DOHH2 (cell line): ENCODE results near the gene CDK16.

Experiments used
- H3F3A ChIP-seq: fragments of 200-600 bp; sonication (generic), shearing (Covaris generic); 2 replicates; pipeline ENCODE4 v1.6.0; 2016; ENCODE audit warnings: antibody characterized with exemption, mild to moderate bottlenecking; ENCODE audit not compliant: control insufficient read depth, insufficient read depth
- H3K27ac ChIP-seq: fragments of 200-600 bp; sonication (generic); 2 replicates; pipeline ENCODE4 v1.5.1; 2014; ENCODE audit warnings: low read depth, mild to moderate bottlenecking, low read length, moderate library complexity
- H3K27me3 ChIP-seq: fragments of 200-600 bp; sonication (generic); 2 replicates; pipeline ENCODE4 v1.6.1; 2014; ENCODE audit warnings: mild to moderate bottlenecking, low read length, mixed read lengths; ENCODE audit not compliant: control insufficient read depth
- H3K36me3 ChIP-seq: fragments of 200-600 bp; sonication (generic); 2 replicates; pipeline ENCODE4 v1.6.1; 2014; ENCODE audit warnings: mild to moderate bottlenecking, low read length, moderate library complexity, mixed read lengths; ENCODE audit not compliant: control insufficient read depth
- H3K4me1 ChIP-seq: fragments of 200-600 bp; sonication (generic); 2 replicates; pipeline ENCODE4 v1.6.1; 2014; ENCODE audit warnings: mild to moderate bottlenecking, low read length, mixed read lengths; ENCODE audit not compliant: control insufficient read depth
- H3K4me2 ChIP-seq: fragments of 200-600 bp; sonication (generic); 2 replicates; pipeline ENCODE4 v1.6.0; 2014; ENCODE audit warnings: mild to moderate bottlenecking, low read length, moderate library complexity
- H3K4me3 ChIP-seq: fragments of 200-600 bp; sonication (generic); 2 replicates; pipeline ENCODE4 v1.5.1; 2014; ENCODE audit warnings: mild to moderate bottlenecking, low read length, mixed read lengths
- H3K79me2 ChIP-seq: fragments of 200-600 bp; sonication (generic); 2 replicates; pipeline ENCODE4 v1.6.1; 2014; ENCODE audit warnings: mild to moderate bottlenecking, low read length, mixed read lengths; ENCODE audit not compliant: control insufficient read depth
- H3K9me2 ChIP-seq: fragments of 200-600 bp; sonication (generic); replicated peaks from 2 replicates; pipeline ENCODE4 v1.6.1; 2014; ENCODE audit warnings: mild to moderate bottlenecking, low read length, mixed read lengths; ENCODE audit not compliant: control insufficient read depth
- H3K9me3 ChIP-seq: fragments of 200-600 bp; sonication (generic); 2 replicates; pipeline ENCODE4 v1.6.1; 2014; ENCODE audit warnings: antibody characterized with exemption, low read length, mixed read lengths; ENCODE audit not compliant: control insufficient read depth, insufficient read depth
- H4K20me1 ChIP-seq: fragments of 200-600 bp; sonication (generic); 2 replicates; pipeline ENCODE4 v1.6.0; 2014; ENCODE audit warnings: low read depth, mild to moderate bottlenecking, antibody characterized with exemption, low read length, moderate library complexity; ENCODE audit not compliant: control insufficient read depth, insufficient read depth
- EZH2phosphoT487 ChIP-seq: fragments of 200-600 bp; sonication (generic); IDR thresholded peaks from 2 replicates; pipeline ENCODE4 v1.6.1; 2017; ENCODE audit warnings: borderline replicate concordance, mild to moderate bottlenecking, antibody characterized with exemption, low read length, moderate library complexity, mixed read lengths
- TF ChIP-seq, protein P1 (sequence below): fragments of 200-600 bp; sonication (generic); IDR thresholded peaks from one replicate; pipeline ENCODE4 v1.5.1; 2014; ENCODE audit warnings: antibody characterized with exemption, mild to moderate bottlenecking, low read depth, low read length; ENCODE audit not compliant: poor library complexity, severe bottlenecking

Gene CDK16

GRCh38 chrX:47240619-47241018, 22.1 kb downstream of the CDK16 start:
- H3K9me3 ChIP-seq = no peaks in the 10 kb centered on the region
- TF ChIP-seq, protein P1, sequence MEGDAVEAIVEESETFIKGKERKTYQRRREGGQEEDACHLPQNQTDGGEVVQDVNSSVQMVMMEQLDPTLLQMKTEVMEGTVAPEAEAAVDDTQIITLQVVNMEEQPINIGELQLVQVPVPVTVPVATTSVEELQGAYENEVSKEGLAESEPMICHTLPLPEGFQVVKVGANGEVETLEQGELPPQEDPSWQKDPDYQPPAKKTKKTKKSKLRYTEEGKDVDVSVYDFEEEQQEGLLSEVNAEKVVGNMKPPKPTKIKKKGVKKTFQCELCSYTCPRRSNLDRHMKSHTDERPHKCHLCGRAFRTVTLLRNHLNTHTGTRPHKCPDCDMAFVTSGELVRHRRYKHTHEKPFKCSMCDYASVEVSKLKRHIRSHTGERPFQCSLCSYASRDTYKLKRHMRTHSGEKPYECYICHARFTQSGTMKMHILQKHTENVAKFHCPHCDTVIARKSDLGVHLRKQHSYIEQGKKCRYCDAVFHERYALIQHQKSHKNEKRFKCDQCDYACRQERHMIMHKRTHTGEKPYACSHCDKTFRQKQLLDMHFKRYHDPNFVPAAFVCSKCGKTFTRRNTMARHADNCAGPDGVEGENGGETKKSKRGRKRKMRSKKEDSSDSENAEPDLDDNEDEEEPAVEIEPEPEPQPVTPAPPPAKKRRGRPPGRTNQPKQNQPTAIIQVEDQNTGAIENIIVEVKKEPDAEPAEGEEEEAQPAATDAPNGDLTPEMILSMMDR = no peak
- TF ChIP-seq EZH2phosphoT487 = no peak
- peaks cover 12% of the 10 kb centered on the region for H3K36me3 ChIP-seq
- H3K9me2 ChIP-seq = no peaks in the 10 kb centered on the region
- H4K20me1 ChIP-seq = no peaks in the 10 kb centered on the region
- H3K4me2 ChIP-seq = no peak overlapping the region
- H3F3A ChIP-seq = no peaks in the 10 kb centered on the region
- H3K79me2 ChIP-seq = peaks cover 23% of the 10 kb centered on the region
- H3K4me3 ChIP-seq = no peak overlapping the region
- no peaks in the 10 kb centered on the region for H3K27me3 ChIP-seq
- no peaks in the 10 kb centered on the region for H3K4me1 ChIP-seq
- H3K27ac ChIP-seq = no peak overlapping the region

- Histone ChIP-seq H3K27me3 (no peaks in the 10 kb centered on the region), H3K36me3 (peaks cover 17% of the 10 kb centered on the region), H3K4me2 (no peak overlapping the region), H3K4me1 (no peaks in the 10 kb centered on the region), H4K20me1 (no peaks in the 10 kb centered on the region), H3K27ac (no peak overlapping the region), H3K9me2 (no peaks in the 10 kb centered on the region), H3F3A (no peaks in the 10 kb centered on the region), H3K4me3 (no peak overlapping the region), H3K79me2 (peaks cover 15% of the 10 kb centered on the region), H3K9me3 (no peaks in the 10 kb centered on the region)
- no peak for TF ChIP-seq EZH2phosphoT487
- TF ChIP-seq, protein P1 = no peak
Observed at GRCh38 chrX:47241201-47242011, 22.9 kb downstream of the CDK16 start.

DNA sequence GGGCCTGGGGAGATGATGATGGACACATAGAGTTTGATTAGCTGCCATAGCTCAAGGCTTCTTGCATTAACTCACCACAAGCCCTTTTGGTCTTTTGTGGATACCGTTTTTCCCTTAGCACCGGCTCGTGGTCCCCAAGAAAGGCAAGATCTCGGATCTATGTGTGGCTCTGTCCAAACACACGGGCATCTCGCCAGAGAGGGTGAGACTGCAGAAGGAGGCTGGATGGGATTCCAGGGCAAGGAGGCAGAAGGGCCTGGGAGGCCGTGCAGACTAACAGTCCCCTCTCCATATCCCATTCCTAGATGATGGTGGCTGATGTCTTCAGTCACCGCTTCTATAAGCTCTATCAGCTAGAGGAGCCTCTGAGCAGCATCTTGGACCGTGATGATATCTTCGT, 23.8 kb downstream of the CDK16 start:
- Histone ChIP-seq H3K9me3 (no peaks in the 10 kb centered on the region), H3K9me2 (no peaks in the 10 kb centered on the region), H3K4me3 (no peak overlapping the region), H3F3A (no peaks in the 10 kb centered on the region), H4K20me1 (no peaks in the 10 kb centered on the region), H3K27ac (no peak overlapping the region), H3K4me2 (no peak overlapping the region), H3K4me1 (no peaks in the 10 kb centered on the region), H3K36me3 (peaks cover 17% of the 10 kb centered on the region), H3K27me3 (no peaks in the 10 kb centered on the region), H3K79me2 (peaks cover 6% of the 10 kb centered on the region)
- no peak for TF ChIP-seq EZH2phosphoT487
- TF ChIP-seq, protein P1 = no peak
